ENCODE measurements around the gene ANK3.

ANK3 gene

DNA sequence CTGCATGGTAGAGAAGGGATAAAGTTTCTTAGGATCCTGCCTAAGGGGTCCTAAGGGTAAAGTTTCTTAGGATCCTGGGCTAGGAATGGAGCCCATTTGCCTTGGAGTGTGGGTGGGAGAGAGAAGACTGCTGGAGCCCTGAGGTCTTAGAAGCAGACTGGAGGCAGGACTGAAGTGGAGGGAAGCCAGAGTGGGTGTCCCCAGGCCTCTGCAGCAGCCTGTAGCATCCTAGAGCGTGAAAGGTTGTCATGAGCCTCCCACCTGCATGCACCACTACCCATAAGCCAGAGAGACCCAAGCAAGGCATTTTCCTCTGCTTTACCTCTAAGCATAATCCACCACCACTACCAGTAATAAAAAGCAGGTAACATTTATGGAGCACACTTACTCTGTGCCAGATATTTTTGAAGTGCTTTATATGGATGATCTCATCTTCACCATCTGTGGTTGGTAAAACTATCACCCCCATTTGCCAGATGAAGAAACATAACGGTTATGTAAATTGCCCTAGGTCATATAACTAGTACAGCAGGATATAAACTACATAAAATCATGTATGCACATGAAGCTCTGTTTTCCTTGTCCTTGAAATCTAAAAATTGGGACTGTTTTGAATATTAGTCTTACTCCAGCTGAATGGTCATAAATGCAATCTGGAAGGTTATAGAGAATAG, 379.8 kb downstream of the ANK3 start:
- DNase-seq (ENCODE audit: low spot score): no peak
- in situ Hi-C loops (cut with MboI; ENCODE audit: low pct_unique_long_range_greater_than_20kb, low sequenced_read_pairs, unreplicated experiment): no loop called here
- TF ChIP-seq, protein P1, sequence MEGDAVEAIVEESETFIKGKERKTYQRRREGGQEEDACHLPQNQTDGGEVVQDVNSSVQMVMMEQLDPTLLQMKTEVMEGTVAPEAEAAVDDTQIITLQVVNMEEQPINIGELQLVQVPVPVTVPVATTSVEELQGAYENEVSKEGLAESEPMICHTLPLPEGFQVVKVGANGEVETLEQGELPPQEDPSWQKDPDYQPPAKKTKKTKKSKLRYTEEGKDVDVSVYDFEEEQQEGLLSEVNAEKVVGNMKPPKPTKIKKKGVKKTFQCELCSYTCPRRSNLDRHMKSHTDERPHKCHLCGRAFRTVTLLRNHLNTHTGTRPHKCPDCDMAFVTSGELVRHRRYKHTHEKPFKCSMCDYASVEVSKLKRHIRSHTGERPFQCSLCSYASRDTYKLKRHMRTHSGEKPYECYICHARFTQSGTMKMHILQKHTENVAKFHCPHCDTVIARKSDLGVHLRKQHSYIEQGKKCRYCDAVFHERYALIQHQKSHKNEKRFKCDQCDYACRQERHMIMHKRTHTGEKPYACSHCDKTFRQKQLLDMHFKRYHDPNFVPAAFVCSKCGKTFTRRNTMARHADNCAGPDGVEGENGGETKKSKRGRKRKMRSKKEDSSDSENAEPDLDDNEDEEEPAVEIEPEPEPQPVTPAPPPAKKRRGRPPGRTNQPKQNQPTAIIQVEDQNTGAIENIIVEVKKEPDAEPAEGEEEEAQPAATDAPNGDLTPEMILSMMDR (IDR thresholded peaks at IDR 0.05; ENCODE audit: extremely low read depth, insufficient read depth, missing control alignments): no peak

DNA sequence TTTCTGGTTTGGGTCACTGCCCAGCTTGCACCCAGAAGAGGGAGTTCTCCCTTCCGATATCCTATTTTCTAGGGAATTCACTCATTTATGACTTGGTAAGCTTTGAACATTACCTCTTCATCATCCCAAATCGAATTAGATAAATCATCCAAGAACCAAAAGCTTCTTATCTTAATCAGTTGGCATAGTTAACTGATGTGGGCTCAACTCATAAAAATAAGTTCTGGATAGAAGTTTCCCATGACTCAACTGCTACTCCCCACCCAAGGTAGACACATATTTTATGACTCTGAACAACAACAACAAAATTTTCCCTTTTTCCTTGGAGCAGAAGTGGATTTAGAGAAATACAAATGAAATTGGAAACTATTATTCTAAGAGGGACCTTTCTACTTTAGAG, 380.4 kb downstream of the ANK3 start:
- TF ChIP-seq, protein P1 (IDR thresholded peaks at IDR 0.05; ENCODE audit: extremely low read depth, insufficient read depth, missing control alignments): no peak
- no peak for DNase-seq (ENCODE audit: low spot score)
- in situ Hi-C loops (cut with MboI; ENCODE audit: low pct_unique_long_range_greater_than_20kb, low sequenced_read_pairs, unreplicated experiment): no loop called here

DNA sequence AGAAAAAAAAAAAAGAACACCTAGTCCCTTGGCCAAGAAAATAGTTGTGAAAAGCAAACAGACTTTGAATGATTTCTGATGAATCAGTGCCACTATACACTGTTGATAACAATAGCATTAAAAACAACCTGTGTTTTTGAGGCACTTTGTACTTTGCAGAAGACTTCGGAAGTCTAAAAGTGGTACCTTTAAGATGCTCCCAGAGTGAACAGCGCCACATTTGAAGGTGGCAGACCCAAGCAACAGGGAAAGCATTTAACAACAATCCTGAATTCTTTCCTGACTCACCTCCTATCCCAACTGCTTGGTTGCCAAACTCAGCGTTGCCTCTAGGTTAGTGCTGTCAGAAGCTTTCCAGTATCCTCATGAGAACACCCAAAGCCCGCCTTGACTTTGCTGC, 380.9 kb downstream of the ANK3 start:
- TF ChIP-seq, protein P1 (IDR thresholded peaks at IDR 0.05; ENCODE audit: extremely low read depth, insufficient read depth, missing control alignments): no peak
- DNase-seq (ENCODE audit: low spot score): no peak
- in situ Hi-C loops (cut with MboI; ENCODE audit: low pct_unique_long_range_greater_than_20kb, low sequenced_read_pairs, unreplicated experiment): no loop called here

DNA sequence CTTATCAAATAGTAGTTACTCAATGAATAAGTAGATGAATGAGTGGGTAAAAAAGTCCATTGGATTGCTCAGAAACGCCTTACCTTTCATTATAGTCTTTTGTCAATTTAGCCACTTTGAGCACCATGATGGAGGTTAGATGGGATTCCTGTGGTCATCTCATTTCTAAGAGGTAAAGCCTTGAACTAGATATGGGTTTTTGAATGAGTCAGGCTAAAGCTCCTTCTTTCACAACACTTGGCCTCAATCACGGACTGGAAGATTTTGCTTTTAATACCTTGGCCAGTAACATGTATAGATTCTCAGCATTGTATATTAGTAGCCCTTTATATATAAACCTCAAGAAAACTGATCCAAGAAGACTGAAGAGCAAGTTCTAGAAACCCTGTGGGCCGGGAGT, 383.6 kb downstream of the ANK3 start:
- in situ Hi-C loops (cut with MboI; ENCODE audit: low pct_unique_long_range_greater_than_20kb, low sequenced_read_pairs, unreplicated experiment): no loop called here
- DNase-seq (ENCODE audit: low spot score): no peak
- TF ChIP-seq, protein P1 (IDR thresholded peaks at IDR 0.05; ENCODE audit: extremely low read depth, insufficient read depth, missing control alignments): no peak

DNA sequence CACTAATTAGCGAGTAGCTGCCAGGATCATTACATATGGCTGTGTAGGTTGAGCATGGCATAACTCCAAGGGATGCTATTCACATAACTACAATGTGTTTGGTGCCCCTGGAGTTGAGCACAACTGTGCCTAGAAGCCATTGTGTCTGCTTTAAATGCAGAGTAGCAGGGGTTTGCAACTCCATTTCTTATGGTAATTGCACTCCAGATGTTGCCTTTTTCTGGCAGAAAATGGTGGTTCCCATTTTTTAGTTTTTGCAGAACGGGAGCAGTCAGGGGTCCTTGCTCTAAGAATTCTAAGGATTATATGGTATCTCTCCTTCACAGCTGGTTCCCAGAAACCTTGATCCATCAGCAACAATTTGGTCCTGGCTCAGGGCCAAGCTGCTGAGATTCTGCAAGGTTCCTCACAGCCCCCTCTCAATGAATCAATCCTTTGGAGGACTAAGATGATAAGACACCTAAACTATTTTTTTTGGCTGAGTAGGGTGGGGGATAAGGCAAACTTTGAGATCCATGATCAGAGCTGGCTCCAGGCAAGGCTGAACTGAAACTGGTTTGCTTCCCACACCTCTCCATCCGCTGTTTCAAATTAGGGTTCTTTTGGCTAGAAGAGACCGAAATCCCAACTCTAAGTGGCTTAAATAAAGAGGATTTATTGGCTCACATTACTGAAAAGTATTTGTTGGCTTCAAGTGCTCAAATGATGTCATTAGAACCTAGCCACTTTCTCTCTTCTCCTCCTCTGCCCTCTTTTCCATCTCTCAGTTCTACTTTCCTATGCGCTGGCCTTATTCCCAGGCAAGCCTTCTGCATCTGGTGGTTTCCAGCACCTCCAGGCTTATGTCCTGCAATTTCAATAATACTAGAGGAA, 385.8 kb downstream of the ANK3 start:
- TF ChIP-seq, protein P1 (IDR thresholded peaks at IDR 0.05; ENCODE audit: extremely low read depth, insufficient read depth, missing control alignments): no peak
- DNase-seq (ENCODE audit: low spot score): no peak
- in situ Hi-C loops (cut with MboI; ENCODE audit: low pct_unique_long_range_greater_than_20kb, low sequenced_read_pairs, unreplicated experiment): no loop called here

DNA sequence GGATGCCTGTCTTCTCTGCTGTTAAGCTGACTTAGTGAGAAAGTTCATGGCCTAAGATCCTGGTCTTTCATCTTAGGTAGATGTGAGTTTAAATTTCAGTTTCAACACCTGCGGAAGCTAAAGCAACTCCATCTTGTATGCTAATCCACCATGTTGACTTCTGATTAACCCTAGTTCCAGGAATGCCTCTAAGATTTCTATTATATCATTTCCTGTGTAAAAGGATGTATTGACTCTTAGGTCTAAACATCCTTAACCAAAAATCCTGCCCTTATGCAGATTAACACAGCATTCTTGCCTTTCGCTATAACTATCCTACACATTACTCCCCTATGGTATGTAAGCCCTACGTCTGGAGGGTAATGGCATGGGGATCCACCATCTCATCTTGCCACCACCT, 388.9 kb downstream of the ANK3 start:
- TF ChIP-seq, protein P1 (IDR thresholded peaks at IDR 0.05; ENCODE audit: extremely low read depth, insufficient read depth, missing control alignments): no peak
- in situ Hi-C loops (cut with MboI; ENCODE audit: low pct_unique_long_range_greater_than_20kb, low sequenced_read_pairs, unreplicated experiment): no loop called here
- DNase-seq (ENCODE audit: low spot score): no peak

All from GM13977 (cell line).